Parathyroid adenoma (tissue), 2 donors: ENCODE data around the gene AGBL4.

Experiments used
- H2AFZ ChIP-seq: fragments of 300-600 bp; sonication (generic); one replicate; pipeline ENCODE4 v1.7.0; 2017; ENCODE audit warnings: antibody characterized with exemption, mild to moderate bottlenecking
- H3K27ac ChIP-seq: fragments of 300-600 bp; sonication (generic); one replicate; pipeline ENCODE4 v1.7.0; 2017
- H3K27me3 ChIP-seq: fragments of 300-600 bp; sonication (generic); one replicate; pipeline ENCODE4 v1.7.0; 2017; ENCODE audit warnings: low read length; ENCODE audit not compliant: control insufficient read depth, insufficient read depth
- H3K36me3 ChIP-seq: fragments of 300-600 bp; sonication (generic); one replicate; pipeline ENCODE4 v1.7.0; 2017; ENCODE audit warnings: low read length; ENCODE audit not compliant: control insufficient read depth, insufficient read depth
- H3K4me1 ChIP-seq: fragments of 300-600 bp; sonication (generic); one replicate; pipeline ENCODE4 v1.7.0; 2017; ENCODE audit warnings: control low read depth
- H3K4me2 ChIP-seq: fragments of 300-600 bp; sonication (generic); one replicate; pipeline ENCODE4 v1.7.0; 2017; ENCODE audit warnings: low read length
- H3K4me3 ChIP-seq: fragments of 300-600 bp; sonication (generic); one replicate; pipeline ENCODE4 v1.7.0; 2017; ENCODE audit warnings: low read depth, low read length
- H3K79me2 ChIP-seq: fragments of 300-600 bp; sonication (generic); one replicate; pipeline ENCODE4 v1.7.0; 2017; ENCODE audit warnings: control low read depth
- H3K9ac ChIP-seq: fragments of 300-600 bp; sonication (generic); one replicate; pipeline ENCODE4 v1.7.0; 2017; ENCODE audit warnings: mild to moderate bottlenecking
- H3K9me3 ChIP-seq: fragments of 300-600 bp; sonication (generic); one replicate; pipeline ENCODE4 v1.7.0; 2017; ENCODE audit warnings: low read length; ENCODE audit not compliant: control insufficient read depth
- TF ChIP-seq, protein P1 (sequence below): fragments of 300-600 bp; sonication (generic); IDR thresholded peaks from one replicate; pipeline ENCODE4 v1.7.0; 2017; ENCODE audit warnings: antibody characterized with exemption, mild to moderate bottlenecking
- donor health status: primary hyperparathyroidism.

AGBL4 gene

DNA sequence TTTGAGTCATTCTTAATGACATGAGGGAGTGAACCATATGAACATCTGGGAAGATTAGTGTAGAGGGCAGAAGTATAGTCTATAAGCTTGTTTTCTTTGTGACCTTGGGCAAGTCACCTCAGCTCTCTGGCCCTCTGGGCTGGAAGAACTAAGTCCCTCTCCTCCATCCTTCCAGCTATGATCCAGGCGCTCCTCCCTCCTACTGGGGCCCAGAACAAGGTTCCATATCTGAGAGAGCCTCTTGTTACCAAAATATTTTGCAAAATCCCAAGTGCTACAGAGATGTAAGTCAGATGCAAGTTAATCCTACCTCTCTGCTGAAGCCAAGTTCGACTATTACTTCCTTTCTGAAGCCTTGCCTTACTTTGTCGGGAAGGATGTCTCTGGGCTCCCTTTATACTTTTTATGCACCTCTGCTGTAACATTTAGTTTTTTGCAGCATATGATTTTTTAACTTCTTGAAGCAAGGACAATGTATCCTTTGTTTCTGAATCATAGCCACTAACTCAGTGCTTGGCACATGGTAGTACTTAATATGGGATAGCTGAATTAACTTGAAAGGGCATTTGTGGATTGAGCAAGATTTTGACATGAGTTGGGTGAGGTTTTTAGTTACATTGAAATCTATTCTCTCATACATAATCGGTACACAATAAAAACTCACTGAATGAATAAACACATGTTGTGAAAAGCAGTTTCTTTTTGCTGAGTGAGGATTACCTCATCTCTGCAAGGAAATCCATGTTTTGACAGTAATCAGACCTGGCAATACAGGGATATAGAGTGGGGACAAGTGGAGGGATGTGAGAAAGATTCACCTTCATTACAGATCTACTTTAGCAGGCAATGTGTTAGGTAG lies 1192.4 kb downstream of the AGBL4 start:
- H3K9ac ChIP-seq, result no peak overlapping the region
- H3K4me2 ChIP-seq, result no peak overlapping the region
- H3K4me3 ChIP-seq, result no peak overlapping the region
- H3K9me3 ChIP-seq, result no peaks in the 10 kb centered on the region
- H2AFZ ChIP-seq, result no peak overlapping the region
- H3K27me3 ChIP-seq, result no peaks in the 10 kb centered on the region
- H3K4me1 ChIP-seq, result no peaks in the 10 kb centered on the region
- no peak overlapping the region for H3K27ac ChIP-seq
- H3K79me2 ChIP-seq, result no peaks in the 10 kb centered on the region
- TF ChIP-seq, protein P1, sequence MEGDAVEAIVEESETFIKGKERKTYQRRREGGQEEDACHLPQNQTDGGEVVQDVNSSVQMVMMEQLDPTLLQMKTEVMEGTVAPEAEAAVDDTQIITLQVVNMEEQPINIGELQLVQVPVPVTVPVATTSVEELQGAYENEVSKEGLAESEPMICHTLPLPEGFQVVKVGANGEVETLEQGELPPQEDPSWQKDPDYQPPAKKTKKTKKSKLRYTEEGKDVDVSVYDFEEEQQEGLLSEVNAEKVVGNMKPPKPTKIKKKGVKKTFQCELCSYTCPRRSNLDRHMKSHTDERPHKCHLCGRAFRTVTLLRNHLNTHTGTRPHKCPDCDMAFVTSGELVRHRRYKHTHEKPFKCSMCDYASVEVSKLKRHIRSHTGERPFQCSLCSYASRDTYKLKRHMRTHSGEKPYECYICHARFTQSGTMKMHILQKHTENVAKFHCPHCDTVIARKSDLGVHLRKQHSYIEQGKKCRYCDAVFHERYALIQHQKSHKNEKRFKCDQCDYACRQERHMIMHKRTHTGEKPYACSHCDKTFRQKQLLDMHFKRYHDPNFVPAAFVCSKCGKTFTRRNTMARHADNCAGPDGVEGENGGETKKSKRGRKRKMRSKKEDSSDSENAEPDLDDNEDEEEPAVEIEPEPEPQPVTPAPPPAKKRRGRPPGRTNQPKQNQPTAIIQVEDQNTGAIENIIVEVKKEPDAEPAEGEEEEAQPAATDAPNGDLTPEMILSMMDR, result no peak
- H3K36me3 ChIP-seq, result no peaks in the 10 kb centered on the region

- H3K9me3 ChIP-seq, result no peaks in the 10 kb centered on the region
- no peaks in the 10 kb centered on the region for H3K79me2 ChIP-seq
- TF ChIP-seq, protein P1, result no peak
- no peaks in the 10 kb centered on the region for H3K27me3 ChIP-seq
- H3K4me3 ChIP-seq, result no peak overlapping the region
- H3K4me2 ChIP-seq, result no peak overlapping the region
- H3K9ac ChIP-seq, result no peak overlapping the region
- no peak overlapping the region for H3K27ac ChIP-seq
- no peak overlapping the region for H2AFZ ChIP-seq
- H3K4me1 ChIP-seq, result no peaks in the 10 kb centered on the region
- H3K36me3 ChIP-seq, result no peaks in the 10 kb centered on the region
These were observed 1193.0 kb downstream of the AGBL4 start for GRCh38 chr1:48830715-48831114.

- TF ChIP-seq, protein P1, result no peak
- Histone ChIP-seq H3K36me3 (no peaks in the 10 kb centered on the region), H3K9ac (no peak overlapping the region)
These were observed 1194.3 kb downstream of the AGBL4 start for GRCh38 chr1:48829446-48829845.

DNA sequence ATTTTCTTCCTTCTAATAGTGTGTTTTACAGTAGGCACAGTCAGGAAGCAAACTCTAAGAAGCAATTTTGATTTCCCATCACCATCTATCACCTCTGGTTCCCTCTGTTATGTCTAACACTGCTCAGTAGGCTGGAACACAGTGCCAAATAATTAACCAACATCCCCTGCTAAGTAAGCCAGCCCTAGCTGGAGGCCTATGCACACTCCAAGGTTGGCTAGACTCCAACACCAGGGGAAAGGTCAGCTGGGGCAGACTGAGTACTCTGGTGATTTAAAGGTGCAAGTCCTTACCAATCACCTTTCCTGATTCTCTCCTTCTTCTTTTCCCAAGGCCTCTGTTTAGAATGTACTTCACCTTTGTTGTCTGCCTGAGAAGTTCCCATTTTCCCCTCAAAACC lies 1200.6 kb downstream of the AGBL4 start:
- Histone ChIP-seq H2AFZ (no peak overlapping the region), H3K9ac (no peak overlapping the region), H3K27ac (no peak overlapping the region), H3K27me3 (no peaks in the 10 kb centered on the region), H3K79me2 (no peaks in the 10 kb centered on the region), H3K4me1 (no peaks in the 10 kb centered on the region), H3K36me3 (no peaks in the 10 kb centered on the region), H3K4me3 (no peak overlapping the region), H3K4me2 (no peak overlapping the region), H3K9me3 (no peaks in the 10 kb centered on the region)
- TF ChIP-seq, protein P1, result no peak

More at GRCh38 chr1:48829446-48829845, 1194.3 kb downstream of the AGBL4 start:
- no peaks in the 10 kb centered on the region for H3K27me3 ChIP-seq
- no peak overlapping the region for H2AFZ ChIP-seq
- H3K4me1 ChIP-seq, result no peaks in the 10 kb centered on the region
- no peak overlapping the region for H3K4me2 ChIP-seq
- no peaks in the 10 kb centered on the region for H3K79me2 ChIP-seq
- no peak overlapping the region for H3K4me3 ChIP-seq
- H3K27ac ChIP-seq, result no peak overlapping the region
- H3K9me3 ChIP-seq, result no peaks in the 10 kb centered on the region

GRCh38 chr1:48820491-48820890 lies 1203.3 kb downstream of the AGBL4 start:
- TF ChIP-seq, protein P1, result no peak
- Histone ChIP-seq H2AFZ (no peak overlapping the region), H3K4me2 (no peak overlapping the region), H3K27ac (no peak overlapping the region), H3K9ac (no peak overlapping the region), H3K36me3 (no peaks in the 10 kb centered on the region), H3K4me3 (no peak overlapping the region), H3K79me2 (no peaks in the 10 kb centered on the region), H3K4me1 (no peaks in the 10 kb centered on the region), H3K27me3 (no peaks in the 10 kb centered on the region), H3K9me3 (no peaks in the 10 kb centered on the region)
